HG03039 (cell line): ENCODE data around the gene RHOB.
A peak's percentile ranks its signal among the peaks of the same experiment; 100 is the strongest.
"Not testable (repeated sequence)": the region's sequence is repeated elsewhere in the genome, so short reads cannot be mapped to it uniquely, and the experiment has no call there.

Experiments used
- ATAC-seq: cut with Tn5 transposase; IDR thresholded peaks from one replicate; pipeline ENCODE4 v1.9.1; 2021; ENCODE audit warnings: mild to moderate bottlenecking, moderate library complexity; ENCODE audit not compliant: unreplicated experiment

Gene RHOB

DNA sequence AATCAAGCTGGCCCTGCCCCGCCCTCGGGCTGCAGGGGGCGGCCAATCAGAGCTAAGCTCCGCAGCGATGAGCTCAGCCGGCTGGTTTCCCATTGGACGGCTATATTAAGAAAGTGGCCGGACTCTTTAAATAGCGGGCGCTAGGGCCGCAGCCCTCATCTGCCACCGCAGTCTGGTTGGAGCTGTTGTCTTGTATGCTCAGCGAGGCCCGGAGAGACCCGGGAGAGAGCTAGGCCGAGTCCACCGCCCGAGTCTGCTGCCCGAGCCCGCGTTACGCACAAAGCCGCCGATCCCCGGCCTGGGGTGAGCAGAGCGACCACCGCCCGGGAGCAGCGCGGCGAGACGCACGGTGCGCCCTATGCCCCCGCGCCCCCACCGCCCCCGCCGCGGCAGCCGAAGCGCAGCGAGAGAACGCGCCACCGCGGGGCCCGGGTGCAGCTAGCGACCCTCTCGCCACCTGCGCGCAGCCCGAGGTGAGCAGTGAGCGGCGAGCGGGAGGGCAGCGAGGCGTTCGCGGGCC, at the start of gene RHOB:
Gene RHOB (plus strand): TSS at position 158 of the 520 bp plus-strand sequence. CDS start 392 bp downstream, outside the sequence.
- peak; percentile 98 for ATAC-seq

DNA sequence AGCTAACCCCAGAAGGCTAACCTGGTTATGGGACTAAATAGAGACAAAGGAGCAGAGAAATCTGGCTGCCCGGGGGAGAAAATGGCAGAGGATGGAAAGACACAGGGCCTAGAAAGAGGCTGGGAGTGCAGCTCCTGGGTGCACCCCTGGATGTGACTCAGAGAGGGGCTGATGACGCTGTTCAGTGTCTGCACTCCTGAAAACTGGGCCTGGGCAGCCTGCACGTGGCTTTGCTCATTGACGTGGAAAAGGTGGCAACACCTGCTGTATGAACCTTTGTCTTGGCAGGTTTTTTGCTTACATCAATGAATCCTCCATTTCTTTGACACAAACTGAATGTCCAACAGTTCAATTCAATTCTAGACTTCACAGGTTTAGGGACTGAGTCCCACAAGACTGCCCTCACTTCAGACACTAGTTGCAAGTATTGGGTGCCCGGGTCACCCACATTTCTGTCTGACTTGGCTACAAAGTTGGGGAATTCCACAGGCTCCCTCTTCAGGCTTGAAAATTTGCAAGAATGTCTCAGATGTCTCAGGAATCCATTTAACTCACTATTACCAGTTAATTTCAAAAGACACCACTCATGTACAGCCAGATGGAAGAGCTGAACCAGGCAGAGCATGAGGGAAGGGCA, 48.9 kb upstream of the RHOB start:
- ATAC-seq = no peak

DNA sequence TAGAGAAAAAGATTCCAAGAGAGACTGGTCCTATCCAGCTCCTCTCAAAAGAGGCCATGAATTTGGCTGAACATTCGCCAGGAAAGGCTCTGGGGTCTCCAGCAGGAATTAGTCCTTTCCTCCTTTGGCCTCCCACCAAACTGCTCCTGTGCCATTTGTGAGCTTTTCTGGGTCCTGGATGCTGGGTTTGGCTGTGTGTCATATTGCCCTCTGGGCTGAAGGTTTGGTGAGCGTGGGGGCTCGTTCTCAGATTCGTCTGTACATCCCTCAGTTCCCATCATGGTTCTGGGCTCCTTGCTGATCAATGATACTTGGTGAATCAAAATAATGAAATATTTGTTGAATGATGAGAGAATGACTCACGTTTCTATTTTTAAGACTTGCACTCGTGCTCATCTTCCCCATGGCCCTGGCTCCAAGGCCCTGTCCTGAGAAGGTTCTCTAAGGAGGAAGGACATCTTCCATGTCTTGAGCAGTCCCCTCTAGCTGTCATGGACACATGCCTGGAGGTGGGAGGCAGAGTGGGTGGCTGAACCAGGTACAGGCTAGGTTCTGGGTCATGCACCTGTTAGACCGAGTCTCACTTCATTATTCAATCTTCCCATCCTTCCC, 47.8 kb upstream of the RHOB start:
- no peak for ATAC-seq

DNA sequence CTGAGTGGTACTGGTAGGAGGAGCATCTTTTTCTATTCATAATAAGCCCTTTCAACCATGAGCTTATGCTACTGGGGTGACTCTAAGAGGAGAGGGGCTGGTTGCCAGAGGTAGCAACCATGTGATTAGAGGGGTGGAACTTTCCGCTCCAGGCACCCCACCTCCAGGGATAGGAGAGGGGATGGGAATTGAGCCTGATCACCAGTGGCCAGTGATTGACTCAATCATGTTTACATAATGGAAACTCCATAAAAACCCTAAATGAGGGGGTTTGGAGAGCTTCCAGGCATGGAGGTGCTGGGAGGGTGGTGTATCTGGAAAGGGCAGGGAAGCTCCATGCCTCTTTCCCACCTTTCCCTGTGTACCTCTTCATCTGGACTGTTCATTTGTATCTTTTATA, 46.6 kb upstream of the RHOB start:
- ATAC-seq = no peak

DNA sequence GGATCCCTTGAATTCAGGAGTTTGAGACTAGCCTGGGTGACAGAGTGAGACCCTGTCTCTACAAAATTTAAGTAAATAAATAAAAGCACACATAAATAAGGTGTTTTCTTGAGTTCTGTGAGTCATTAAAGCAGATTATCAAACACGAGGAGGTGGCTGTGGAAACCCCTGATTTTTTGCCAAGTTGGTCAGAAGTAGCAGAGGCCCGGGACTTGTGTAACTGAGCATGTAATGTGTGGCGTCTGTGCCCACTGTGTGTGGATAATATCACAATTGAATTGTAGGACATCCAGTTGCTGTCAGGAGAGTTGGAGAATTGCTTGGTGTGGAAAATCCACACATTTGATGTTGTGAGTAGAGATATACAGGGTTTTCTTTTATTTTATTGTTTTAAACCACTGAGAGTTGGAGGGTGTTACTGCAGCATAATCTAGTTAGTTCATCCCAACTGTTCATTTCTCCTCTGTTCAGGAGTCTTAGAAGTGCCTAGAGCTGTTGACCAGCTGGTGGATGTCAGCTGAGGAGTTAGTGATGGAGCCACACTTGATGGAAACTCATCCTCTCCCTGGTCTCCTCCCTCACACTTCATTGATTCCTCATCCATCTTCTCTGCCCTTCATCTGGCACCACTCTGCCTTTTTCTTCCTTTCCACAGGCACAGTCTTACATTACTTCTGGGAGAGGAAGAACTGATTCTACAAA, 45.9 kb upstream of the RHOB start:
- no peak for ATAC-seq

DNA sequence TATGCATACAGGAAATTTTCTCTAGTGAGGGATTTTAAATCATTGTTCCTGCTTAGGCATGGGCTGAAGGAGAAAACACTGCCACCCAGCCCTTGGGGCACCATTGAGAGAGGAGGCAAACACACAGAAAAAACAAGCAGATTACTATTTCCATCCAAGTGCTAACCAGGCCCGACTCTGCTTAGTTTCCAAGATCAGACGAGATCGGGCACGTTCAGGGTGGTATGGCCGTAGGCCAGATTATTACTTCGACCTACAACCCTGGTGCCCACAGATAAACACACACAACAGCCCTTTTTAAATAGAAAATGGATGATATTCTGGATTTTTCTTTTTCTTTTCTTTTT, 45.4 kb upstream of the RHOB start:
- ATAC-seq = no peak

DNA sequence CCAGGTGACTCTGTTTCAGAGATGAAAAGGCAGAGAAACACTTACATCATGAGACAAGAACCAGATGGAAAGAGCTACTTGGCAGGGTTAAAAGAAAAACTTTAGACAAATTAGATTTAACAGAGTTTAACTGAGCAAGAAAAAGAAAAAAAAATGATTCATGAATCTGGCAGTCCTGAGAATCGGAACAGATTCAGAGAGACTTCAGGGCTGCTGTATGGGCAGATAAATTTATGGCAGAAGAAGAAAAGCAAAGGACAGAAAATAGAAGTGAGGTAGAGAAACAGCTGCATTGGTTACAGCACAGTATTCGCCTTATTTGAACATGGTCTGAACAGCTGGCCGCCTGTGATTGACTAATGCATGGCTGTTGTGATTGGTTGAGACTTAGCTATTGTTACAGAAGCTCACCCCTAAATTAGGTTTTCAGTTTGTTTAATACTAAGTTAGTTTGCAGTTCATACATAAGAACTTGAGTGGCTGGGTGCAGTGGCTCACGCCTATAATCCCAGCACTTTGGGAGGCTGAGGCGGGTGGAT, 43.0 kb upstream of the RHOB start:
- ATAC-seq = no peak

DNA sequence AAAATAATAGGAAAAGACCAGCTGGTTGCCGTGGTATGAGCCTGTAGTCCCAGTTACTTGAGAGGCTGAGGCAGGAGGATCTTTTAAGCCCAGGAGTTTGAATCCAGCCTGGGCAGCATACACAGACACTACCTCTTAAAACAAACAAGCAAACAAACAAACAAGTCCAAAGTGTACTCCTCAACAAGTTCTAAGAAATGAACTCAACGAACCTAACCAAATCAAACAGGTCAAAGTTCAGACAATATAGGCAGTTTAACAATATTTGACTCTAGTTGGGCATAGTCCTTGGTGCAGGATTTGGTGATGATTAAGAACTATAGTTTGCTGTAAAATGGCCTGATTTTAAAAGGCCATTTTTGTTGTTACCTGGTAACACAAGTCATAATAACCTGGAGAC, 41.9 kb upstream of the RHOB start:
- ATAC-seq = no peak

DNA sequence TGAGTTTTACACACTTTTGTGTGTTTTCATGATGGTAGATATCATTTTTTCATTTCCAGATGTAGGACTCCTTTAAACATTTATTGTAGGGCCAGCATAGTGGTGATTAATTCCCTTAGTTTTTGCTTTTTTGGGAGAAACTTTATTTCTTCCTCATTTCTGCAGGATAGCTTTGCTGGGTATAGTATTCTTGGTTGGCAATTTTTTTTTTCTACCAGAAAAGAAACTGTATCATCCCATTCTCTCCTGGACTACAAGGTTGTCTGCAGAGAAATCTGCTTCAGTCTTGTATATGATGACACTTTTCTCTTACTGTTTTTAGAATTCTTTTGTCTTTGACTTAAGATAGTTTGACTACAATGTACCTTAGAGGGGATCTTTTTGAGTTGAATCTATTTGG, 37.8 kb upstream of the RHOB start:
- no peak for ATAC-seq

DNA sequence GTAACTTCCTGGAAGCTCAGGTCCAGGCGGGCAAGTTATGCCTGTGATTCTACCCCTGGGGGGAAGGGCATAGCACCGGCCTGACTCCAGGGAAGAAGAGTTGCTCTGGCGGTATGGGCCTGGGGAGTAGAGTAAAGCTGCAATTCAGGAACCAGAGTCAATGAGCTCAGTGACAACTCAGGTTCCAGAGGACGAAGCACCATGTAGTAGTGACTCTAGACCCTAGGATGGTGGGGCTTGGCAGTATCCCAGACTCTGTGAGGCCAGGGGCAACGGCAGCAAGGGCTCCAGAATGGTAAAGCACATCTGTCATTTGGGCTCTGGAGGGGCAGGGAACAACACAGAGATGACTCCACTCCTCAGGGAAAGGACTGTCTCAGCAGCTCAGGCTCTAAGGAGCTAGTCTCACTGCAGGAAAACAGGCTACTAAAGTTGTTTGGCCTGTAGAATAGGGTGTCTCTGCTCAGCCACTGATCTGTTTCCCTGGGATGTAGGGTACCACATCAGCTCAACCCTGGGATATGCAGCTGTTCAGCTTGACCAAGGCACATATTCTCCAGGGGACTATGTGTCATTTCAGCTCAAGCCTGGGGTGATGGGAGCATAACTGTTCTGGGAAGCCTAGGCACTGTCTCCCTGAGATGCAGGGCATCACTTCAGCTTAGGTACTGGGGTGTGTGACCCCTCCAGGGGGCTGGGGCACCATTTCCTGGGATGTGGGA, 36.2 kb upstream of the RHOB start:
- ATAC-seq = no peak

DNA sequence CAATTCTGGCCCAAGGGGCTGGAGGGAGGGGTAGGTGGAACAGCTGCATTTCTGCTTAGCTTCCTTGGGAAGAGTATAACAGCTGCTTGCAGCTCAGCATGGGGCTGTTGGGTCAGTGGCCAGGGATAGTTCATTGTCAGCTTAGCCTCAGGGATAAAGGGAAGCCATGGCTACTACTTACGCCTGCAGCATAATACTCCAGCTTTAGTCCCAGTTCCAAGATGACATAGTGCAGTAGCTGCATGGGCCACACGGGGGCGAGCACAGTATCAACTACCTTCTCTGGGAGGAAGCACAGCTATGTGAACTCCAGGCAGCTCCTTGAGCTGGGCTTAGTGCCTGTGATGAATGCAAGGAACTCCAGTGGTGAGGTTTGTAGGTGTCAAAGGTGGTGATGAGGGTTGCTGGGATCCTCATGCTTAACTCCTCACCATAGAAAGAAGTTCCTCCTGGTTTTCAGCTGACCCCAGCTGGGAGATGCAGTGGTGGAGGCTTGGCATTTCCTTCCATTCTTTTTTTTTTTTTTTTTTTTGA, 35.4 kb upstream of the RHOB start:
- peak; percentile 98 for ATAC-seq

DNA sequence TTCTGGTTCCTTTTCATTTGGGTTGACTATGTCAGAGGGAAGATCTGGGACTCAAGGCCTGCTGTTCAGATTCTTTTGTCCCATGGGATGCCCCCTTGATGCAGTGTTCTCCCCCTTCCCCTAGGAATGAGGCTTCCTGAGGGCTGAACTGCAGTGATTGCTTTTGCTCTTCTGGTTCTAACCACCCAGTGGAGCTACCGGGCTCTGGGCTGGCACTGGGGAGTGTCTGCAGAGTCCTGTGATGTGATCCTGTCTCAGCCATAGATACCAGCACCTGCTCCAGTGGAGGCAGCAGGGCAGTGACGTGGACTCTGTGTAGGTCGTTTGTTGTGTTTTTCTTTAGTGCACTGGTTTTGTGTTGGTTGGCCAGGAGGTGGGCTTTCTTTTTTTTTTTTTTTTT, 32.1 kb upstream of the RHOB start:
- ATAC-seq = no peak

DNA sequence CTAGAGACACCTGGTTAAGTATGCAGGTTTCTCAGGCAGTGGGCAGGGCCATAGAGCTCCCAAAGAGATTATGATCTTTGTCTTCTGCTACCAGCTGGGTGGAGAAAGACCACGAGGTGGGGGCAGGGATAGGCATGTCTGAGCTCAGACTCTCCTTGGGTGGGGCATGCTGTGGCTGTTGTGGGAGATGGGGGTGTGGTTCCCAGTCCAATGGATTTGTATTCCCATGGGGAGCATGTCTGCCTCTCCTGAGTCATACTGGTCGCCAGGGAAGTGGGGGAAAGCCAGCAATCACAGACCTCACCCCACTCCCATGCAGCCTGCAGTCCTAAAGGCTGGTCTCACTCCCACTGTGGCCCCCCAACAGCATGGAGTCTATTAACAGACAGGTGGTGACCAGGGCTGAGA, 31.4 kb upstream of the RHOB start:
- ATAC-seq = no peak

DNA sequence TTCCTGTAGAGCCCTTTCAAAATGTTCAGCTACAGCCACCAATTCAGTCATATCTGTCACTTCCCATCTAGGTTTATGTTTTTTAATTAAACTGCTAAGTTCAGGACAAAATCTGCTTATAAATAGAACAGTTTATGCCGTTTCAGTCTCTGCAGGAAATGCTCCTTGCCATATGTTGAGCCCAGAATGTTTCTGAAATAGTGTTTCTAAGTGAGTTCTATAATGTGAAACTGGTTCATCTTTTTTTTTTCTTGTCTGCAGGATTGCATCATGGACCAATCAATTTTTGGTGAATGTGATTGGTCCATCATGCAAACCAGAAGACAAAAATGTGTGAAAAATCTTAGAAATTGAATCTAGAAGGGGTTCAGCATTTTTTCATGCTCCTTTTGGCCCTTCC, 30.2 kb upstream of the RHOB start:
- ATAC-seq = no peak

DNA sequence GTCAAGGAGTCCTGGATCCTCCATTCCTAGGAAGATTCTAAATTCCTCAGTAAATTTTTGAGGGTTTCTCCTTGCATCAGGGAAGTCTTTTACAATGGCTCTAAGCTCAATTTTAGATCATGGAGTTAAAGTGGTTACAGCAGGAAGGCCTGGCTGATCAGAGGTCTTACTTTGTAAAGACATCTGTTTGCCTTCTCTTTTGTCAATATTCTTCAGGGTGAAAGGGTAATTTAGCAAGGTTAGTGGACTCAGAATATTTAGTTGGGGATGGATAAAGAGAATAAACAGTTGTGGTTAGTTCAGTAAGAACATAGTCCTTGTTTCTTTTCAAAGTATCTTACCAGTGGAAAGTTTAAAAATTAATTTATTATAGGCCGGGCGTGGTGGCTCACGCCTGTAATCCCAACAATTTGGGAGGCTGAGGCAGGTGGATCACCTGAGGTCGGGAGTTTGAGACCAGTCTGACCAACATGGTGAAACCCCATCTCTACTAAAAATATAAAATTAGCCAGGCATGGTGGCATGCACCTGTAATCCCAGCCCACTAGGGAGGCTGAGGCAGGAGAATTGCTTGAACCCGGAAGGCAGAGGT, 29.5 kb upstream of the RHOB start:
- not testable (repeated sequence) for ATAC-seq

DNA sequence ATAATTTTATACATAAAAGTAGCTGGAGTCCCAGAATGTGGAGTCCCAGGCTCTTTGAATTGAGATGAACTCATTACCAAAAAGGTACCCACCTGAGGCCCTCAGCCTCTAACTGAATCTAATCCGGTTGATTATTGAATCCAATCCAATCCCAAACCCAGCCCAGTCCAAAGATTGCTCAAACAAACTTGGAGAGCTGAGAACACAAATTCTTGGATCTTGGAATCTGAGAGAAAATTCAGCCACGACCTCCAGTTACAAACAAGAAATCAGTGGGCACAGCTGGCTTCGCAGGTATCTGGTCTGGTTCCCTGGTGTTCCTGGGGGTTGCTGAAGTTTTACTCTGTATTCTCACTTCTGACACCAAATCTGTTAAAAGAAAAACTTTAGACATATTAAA, 28.4 kb upstream of the RHOB start:
- no peak for ATAC-seq

DNA sequence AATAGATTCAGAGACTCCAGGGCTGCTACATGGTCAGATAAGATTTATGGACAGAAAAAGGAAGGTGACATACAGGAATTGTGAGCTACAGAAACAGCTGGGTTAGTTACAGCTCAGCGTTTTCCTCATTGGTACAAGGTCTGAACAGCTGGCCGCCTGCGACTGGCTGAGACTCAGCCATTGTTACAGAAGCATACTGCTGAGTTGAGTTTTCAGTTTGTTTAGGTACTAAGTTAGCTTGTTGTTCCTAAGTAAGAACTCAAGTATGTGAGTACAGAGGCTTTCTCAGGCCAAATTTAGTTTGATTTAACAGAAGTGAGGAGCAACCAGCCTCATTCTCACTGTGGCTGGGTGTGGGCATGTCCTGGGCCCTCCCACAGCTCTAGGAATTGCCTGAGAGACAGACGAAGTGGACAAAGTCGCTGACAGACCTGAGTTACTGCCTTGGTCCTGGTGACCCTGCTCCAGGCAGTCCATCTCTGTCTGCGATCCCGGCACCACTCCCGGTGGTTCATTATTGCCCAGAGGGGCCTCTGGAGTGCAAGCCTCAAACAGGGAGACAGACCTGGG, 27.8 kb upstream of the RHOB start:
- no peak for ATAC-seq

DNA sequence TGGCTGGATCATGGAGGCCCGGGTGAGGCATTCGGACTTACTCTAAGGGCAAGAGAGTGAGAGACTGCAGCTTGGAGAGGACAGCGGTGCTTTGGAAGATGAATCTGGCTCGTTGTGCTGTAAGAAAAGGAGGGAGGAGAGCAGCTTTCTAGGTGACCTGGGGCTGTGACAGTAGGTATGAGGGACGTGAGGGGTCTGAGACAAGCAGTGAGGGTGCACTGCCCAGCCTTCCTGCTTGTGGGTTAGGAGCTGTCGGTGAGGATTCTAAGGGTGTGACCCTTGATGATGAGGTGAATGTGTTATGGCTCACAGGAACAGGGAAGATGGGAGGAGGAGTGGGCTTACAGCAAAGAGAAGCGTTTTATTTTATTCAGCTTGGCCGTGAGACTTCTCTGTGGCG, 27.1 kb upstream of the RHOB start:
- no peak for ATAC-seq

DNA sequence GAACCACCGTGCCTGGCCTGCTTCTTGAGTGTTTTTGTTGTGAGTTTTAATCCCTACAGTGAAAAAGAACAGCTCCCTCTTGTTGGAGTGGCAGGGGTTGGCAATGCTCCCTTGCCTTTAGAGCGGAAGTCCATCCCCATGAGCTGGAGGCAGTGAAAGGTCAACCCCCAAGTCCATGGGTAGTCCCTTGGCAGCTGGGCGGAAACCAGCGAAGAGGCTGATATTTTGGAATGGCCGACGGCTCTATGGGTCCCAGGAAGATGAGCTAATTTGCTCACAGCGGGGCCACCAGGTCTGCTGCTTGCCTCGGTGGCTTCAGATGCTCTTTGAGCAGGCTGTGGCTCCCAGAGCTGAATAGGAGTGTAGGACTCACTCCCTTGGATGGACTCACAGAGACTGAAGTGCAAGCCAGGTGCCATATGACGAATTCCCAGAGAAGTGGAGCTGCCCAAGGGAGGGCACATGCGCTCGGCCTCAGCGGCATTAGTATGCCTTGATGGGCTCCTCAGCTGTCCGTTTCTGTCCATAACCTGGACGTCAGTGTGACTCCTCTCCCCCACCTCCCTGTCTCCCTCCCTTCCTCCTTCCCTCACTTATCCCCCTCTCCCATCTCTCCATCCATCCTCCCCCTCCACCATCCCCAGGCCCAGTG, 25.4 kb upstream of the RHOB start:
- ATAC-seq = no peak

DNA sequence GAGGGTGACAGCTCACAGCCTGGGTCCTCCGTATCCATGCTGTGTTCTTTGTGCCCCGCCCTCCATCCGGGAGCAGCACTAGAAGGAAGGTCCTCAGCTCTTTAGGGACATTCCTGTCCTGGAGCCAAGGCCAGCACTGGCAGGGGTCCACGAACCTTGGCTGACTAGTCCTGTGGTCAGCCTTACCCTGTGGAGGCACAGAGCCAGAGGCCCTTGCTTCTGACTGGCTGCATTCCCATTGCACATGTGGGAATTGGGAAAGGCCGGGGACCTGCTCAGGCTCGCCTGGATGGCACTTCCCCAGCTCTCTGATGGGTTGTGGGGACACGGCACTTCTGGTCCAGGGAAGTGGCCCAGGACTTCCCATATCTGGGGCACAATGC, 24.9 kb upstream of the RHOB start:
- ATAC-seq = no peak
